Heart right ventricle (tissue), 16 donors: ENCODE results near the gene SIAH3. TPM values are rescaled to one million over a fixed set of nuclear protein-coding genes. Genes with fewer than 3 reads are reported as not detected.

Source experiments
- ATAC-seq, 8 donors: fragments of 200-7000 bp; cut with Tn5 transposase; one replicate each; pipeline ENCODE4 v1.9.1; 2020; ENCODE audit warnings: mild to moderate bottlenecking in 8 of 8, moderate library complexity in 8 of 8, moderate number of reproducible peaks in 1 of 8
- DNase-seq, 2 donors: peaks; one replicate each; pipeline ENCODE4 v3.0.0-alpha.2; 2020
- H3K27ac ChIP-seq, 10 donors: fragments of 200-600 bp; sonication (generic) in 2 of 10; one replicate each; pipeline versions ENCODE4 v1.5.0 to v1.8.0; 2020 to 2022; ENCODE audit warnings: mild to moderate bottlenecking in 3 of 10
- H3K27me3 ChIP-seq, 7 donors: fragments of 200-600 bp; one replicate each; pipeline ENCODE4 v1.8.0; 2021 to 2022; ENCODE audit warnings: mild to moderate bottlenecking in 2 of 7
- H3K36me3 ChIP-seq, 9 donors: fragments of 200-600 bp; sonication (generic) in 1 of 9; one replicate each; pipeline versions ENCODE4 v1.5.0 to v1.8.0; 2020 to 2022; ENCODE audit warnings: mild to moderate bottlenecking in 2 of 9
- H3K4me1 ChIP-seq, 9 donors: fragments of 200-600 bp; sonication (generic) in 1 of 9; one replicate each; pipeline versions ENCODE4 v1.5.0 to v1.8.0; 2020 to 2022; ENCODE audit warnings: mild to moderate bottlenecking in 4 of 9
- H3K4me3 ChIP-seq, 10 donors: fragments of 200-600 bp; sonication (generic) in 2 of 10; one replicate each; pipeline versions ENCODE4 v1.5.0 to v1.8.0; 2020 to 2022; ENCODE audit warnings: mild to moderate bottlenecking in 7 of 10, moderate library complexity in 2 of 10
- H3K9me3 ChIP-seq, 11 donors: fragments of 200-600 bp in 10 of 11; sonication (generic) in 2 of 11; one replicate each; pipeline versions ENCODE4 v1.5.0 to v1.8.0; 2013 to 2022; ENCODE audit warnings: mild to moderate bottlenecking in 2 of 11, control low read depth in 1 of 11, moderate library complexity in 1 of 11
- WGBS, 2 donors: extraction: QIAGEN DNeasy Blood & Tissue Kit; methylation state at CpG; one replicate each; pipeline ENCODE4 v1.1.7; 2013; ENCODE audit warnings: inconsistent platforms in 1 of 2; 5-methylcytosine and 5-hydroxymethylcytosine counted together
- intact Hi-C, 10 donors: fragments of 100-400 bp; cut with DNase I; formaldehyde crosslinking; loops; one replicate each; pipeline versions ENCODE4 v1.11.1 to v1.14.2; 2022
- polyA plus RNA-seq, 2 donors: library from polyadenylated mRNA; stranded (reverse); fragments of 200-250 nt; gene quantifications; one replicate each; pipeline ENCODE4 v1.2.3, GENCODE V29; 2013
- total RNA-seq, 10 donors: library from RNA; stranded (reverse); fragmentation: NEBNext Ultra II Directional in 3 of 10; extraction: Animal tissue kit (Norgen Biotek cat#: 25700) in 3 of 10; gene quantifications; one replicate each; pipeline versions ENCODE4 v1.2.1 to v1.2.4, GENCODE V29; 2021 to 2023
- TF ChIP-seq, protein P1 (sequence below), 9 donors: fragments of 200-600 bp; sonication (generic) in 2 of 9; IDR thresholded peaks; one replicate each; pipeline versions ENCODE4 v1.5.0 to v1.8.0; 2021 to 2022; ENCODE audit warnings: antibody characterized with exemption in 9 of 9, mild to moderate bottlenecking in 5 of 9, moderate library complexity in 1 of 9
- donor health status: Arrhythmogenic right ventricular cardiomyopathy.
- donor health status: ischemic (EF 13 %, LVEDD 7.1; RV severe dilation, severe dysfunction).
- donor health status: healthy with polysubstance abuse.
- donor health status: DM: no; HTN: yes; CAD: no.
- donor health status: DM: no; HTN: no; CAD: no.
- donor health status: ischemic (EF 25% LVEDD 6.9; RV normal size, moderate dysfunction).
- donor health status: ischemic (EF 25% LVEDD 5.7; RV mildly dilated, moderate dysfunction).
- donor health status: healthy.
- donor health status: DM: yes; HTN: yes; CAD: no.
- donor health status: Ischemic cardiomyopathy.
- donor health status: ischemic (EF 35%, LVEDD 5.7; RV mildly dilated, moderate dysfunction).
- donor health status: nonischemic (EF 11% LVEDD 7.7; RV severe dilation, severe dysfunction).
- donor health status: DM: yes; HTN: yes; CAD: no.
- donor health status: PGD.
- donor health status: ischemic (EF 29% LVEDD 5.4; RV normal size, mild dysfunction).
- donor health status: nonischemic (EF 23%, LVEDD 6.1; RV moderate dilation, normal function).

The SIAH3 gene
- total and polyA plus RNA-seq, 12 donors = under 0.01 to 0.10 (median 0.06) TPM; not detected in 8

DNA sequence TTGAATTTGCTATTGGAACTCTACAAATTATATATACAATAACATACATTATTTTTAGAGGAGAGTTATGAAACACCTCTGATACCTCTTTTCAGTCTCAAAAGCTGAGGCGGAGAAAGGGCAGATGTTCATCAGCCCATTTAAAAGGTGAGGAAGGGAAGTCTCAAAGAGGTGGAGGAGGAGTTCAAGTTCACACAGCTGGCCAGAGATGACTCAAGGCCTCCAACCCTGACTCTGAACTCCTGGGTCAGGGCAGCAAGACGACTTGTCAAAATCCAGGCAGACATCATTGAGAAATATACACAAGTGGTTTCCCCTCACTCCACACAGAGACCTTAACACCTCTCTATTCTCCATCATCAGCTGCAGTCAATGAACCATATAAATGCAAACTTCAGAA, 2.1 kb downstream of the SIAH3 start:
- TF ChIP-seq, protein P1, sequence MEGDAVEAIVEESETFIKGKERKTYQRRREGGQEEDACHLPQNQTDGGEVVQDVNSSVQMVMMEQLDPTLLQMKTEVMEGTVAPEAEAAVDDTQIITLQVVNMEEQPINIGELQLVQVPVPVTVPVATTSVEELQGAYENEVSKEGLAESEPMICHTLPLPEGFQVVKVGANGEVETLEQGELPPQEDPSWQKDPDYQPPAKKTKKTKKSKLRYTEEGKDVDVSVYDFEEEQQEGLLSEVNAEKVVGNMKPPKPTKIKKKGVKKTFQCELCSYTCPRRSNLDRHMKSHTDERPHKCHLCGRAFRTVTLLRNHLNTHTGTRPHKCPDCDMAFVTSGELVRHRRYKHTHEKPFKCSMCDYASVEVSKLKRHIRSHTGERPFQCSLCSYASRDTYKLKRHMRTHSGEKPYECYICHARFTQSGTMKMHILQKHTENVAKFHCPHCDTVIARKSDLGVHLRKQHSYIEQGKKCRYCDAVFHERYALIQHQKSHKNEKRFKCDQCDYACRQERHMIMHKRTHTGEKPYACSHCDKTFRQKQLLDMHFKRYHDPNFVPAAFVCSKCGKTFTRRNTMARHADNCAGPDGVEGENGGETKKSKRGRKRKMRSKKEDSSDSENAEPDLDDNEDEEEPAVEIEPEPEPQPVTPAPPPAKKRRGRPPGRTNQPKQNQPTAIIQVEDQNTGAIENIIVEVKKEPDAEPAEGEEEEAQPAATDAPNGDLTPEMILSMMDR (IDR thresholded peaks at IDR 0.05) = no peak
- Histone ChIP-seq H3K4me1 (peaks cover 0 to 30% (median 13%) of the 10 kb centered on the region in 9 donors), H3K4me3 (no peak overlapping the region), H3K36me3 (no peaks in the 10 kb centered on the region), H3K27me3 (peaks cover 0 to 78% (median 51%) of the 10 kb centered on the region in 7 donors), H3K9me3 (peaks cover 0 to 5% (median 0%) of the 10 kb centered on the region in 11 donors), H3K27ac (no peak overlapping the region)
- 68 to 78% methylated on average over 2 of the region's 2 CpGs for WGBS, 2 donors
- intact Hi-C loops = no loop called here
- ATAC-seq (no peak), DNase-seq (no peak)

DNA sequence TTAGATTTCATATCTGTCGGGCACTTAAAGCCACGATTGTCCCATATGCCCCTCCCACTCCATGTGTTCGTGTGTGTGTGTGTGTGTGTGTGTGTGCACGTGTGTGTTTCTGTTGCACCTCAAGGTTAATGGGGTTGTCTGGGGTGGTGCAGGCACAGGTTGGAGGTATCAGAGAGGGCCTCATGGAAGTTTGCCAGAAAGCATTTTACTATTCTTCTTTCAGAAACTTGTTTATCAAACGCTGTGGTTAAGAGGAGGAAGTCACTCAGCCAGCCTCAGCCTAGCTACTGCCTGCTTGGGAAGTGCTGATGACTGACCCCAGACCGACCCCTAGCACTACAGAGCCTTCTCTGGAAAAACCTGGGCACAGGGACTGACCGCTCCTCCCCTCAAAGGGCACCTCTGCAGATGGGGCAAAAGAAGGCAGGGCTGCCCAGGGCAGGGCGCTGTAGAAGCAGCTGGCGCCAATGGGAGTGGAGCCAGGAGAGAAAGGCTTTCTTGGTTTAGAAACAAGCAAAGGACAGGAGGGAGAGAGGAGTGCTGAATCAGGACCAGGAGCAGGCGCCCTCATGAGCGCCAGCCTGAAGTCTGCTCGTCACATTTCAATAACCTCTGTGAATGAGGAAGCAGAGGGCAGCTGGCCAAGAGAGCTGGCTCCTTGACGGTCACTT, 3.9 kb downstream of the SIAH3 start:
- ATAC-seq = peak in 6 of 8 donors; percentile 26 to 62 (median 38)
- H3K4me3 ChIP-seq = no peak overlapping the region
- peaks cover 0 to 30% (median 13%) of the 10 kb centered on the region in 9 donors for H3K4me1 ChIP-seq
- DNase-seq = peak in 1 of 2 donors; percentile 22
- WGBS, 2 donors = 42 to 44% methylated on average over 13 of the region's 13 CpGs
- TF ChIP-seq, protein P1 (IDR thresholded peaks at IDR 0.05) = no peak
- intact Hi-C loops = no loop called here
- no peaks in the 10 kb centered on the region for H3K9me3 ChIP-seq
- H3K27me3 ChIP-seq = peaks cover 0 to 63% (median 43%) of the 10 kb centered on the region in 7 donors
- no peaks in the 10 kb centered on the region for H3K36me3 ChIP-seq
- peak overlapping the region in 1 of 10 donors; percentile 65 for H3K27ac ChIP-seq

DNA sequence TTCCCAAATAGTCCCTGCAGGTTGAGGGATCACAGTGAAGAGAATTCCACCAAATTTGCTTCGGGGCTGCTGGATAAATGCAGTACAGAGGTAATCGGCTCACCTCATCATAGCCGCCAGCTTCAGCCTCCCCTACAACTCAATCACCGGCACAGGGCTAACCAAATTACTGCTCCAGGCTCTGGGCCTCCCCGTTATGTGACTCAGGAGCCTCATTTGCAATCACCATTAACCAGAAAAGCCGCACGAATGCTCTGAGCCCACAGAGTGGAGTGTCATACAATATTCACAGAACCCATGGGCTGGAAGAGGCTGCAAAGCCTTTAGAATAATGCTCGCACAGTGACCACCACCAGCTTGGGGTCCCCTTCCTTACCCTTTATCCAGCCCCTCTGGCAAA, 4.9 kb downstream of the SIAH3 start:
- no peak overlapping the region for H3K4me3 ChIP-seq
- no peaks in the 10 kb centered on the region for H3K36me3 ChIP-seq
- H3K27me3 ChIP-seq = peaks cover 0 to 54% (median 33%) of the 10 kb centered on the region in 7 donors
- WGBS, 2 donors = 91 to 94% methylated on average over 8 of the region's 8 CpGs
- DNase-seq (no peak), ATAC-seq (no peak)
- peaks cover 0 to 30% (median 13%) of the 10 kb centered on the region in 9 donors for H3K4me1 ChIP-seq
- H3K27ac ChIP-seq = no peak overlapping the region
- intact Hi-C loops = no loop called here
- TF ChIP-seq, protein P1 (IDR thresholded peaks at IDR 0.05) = no peak
- H3K9me3 ChIP-seq = no peaks in the 10 kb centered on the region

DNA sequence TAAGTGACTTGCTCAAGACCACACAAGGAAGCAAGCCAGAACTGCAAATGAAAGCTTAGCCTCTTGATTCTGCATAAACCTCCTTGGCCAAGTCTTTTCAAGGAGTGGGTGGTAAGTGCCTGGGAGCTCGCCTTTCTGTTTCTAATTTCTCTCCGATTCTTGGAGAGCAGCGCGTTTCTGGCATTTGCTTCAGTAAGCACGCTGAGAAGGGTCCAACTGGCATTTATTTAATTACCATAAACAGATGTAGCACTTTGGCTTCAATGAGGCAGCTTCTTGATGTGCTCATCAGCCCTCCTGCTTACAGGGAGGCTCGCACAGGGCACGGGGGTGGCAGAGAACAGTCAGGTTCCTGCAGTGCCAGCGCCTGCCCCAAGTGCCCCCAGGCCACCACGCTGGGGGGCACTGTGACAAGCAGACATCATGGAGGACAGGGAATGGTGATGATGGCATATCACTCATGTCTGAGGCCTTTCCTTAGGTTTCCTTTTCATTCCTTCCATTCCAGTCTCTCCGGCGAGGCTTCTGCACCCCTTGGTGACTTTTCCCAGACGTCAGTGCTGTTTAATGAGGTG, 13.3 kb downstream of the SIAH3 start:
- Histone ChIP-seq H3K4me3 (no peak overlapping the region), H3K4me1 (peaks cover 0 to 15% (median 3%) of the 10 kb centered on the region in 9 donors), H3K27ac (no peak overlapping the region), H3K36me3 (no peaks in the 10 kb centered on the region), H3K27me3 (no peaks in the 10 kb centered on the region), H3K9me3 (no peaks in the 10 kb centered on the region)
- DNase-seq = no peak
- intact Hi-C loops = no loop called here
- ATAC-seq = no peak
- TF ChIP-seq, protein P1 (IDR thresholded peaks at IDR 0.05) = no peak
- WGBS, 2 donors = 67 to 71% methylated on average over 12 of the region's 12 CpGs
